Stimulated activated CD8-positive, alpha-beta memory T cell treated with anti-CD3 and anti-CD28 coated beads, Interleukin-4, amount 100 ng/mL, for 1 hour (primary cell): ENCODE measurements around the gene POTEI.
"Not testable (repeated sequence)": the region's sequence is repeated elsewhere in the genome, so short reads cannot be mapped to it uniquely, and the experiment has no call there.

Experiments
- DNase-seq, 2 donors: peaks; one replicate each; pipeline ENCODE4 v3.0.0-alpha.2; 2020; ENCODE audit warnings: low read depth in 2 of 2, low spot score in 1 of 2

Gene POTEI

GRCh38 chr2:130491073-130491472 lies 18.1 kb downstream of the POTEI start:
- not testable (repeated sequence) for DNase-seq

GRCh38 chr2:130455413-130455812 lies 53.7 kb downstream of the POTEI start:
- not testable (repeated sequence) for DNase-seq

- DNase-seq, result not testable (repeated sequence)
Measured at GRCh38 chr2:130454712-130455083, 54.4 kb downstream of the POTEI start.

GRCh38 chr2:130453955-130454711 lies 55.0 kb downstream of the POTEI start:
- DNase-seq, result not testable (repeated sequence)

- not testable (repeated sequence) for DNase-seq
Measured at GRCh38 chr2:130452897-130453296, 56.2 kb downstream of the POTEI start.

- not testable (repeated sequence) for DNase-seq
Measured at GRCh38 chr2:130451823-130452222, 57.3 kb downstream of the POTEI start.

- not testable (repeated sequence) for DNase-seq
Measured at GRCh38 chr2:130451278-130451677, 57.9 kb downstream of the POTEI start.

- not testable (repeated sequence) for DNase-seq
Measured at GRCh38 chr2:130450366-130450765, 58.8 kb downstream of the POTEI start.

- DNase-seq, result not testable (repeated sequence)
Measured at GRCh38 chr2:130427631-130428030, 81.5 kb downstream of the POTEI start.

- not testable (repeated sequence) for DNase-seq
Measured at GRCh38 chr2:130418845-130419244, 90.3 kb downstream of the POTEI start.

- not testable (repeated sequence) for DNase-seq
Measured at GRCh38 chr2:130416693-130417092, 92.4 kb downstream of the POTEI start.
